Trophoblast cell (in vitro differentiated cells and primary cell): ENCODE data around the gene FSTL3.

Experiments
- DNase-seq, 2 donors: peaks; one replicate each; pipeline ENCODE4 v3.0.0-alpha.2; 2016
- H2AFZ ChIP-seq: 2 replicates; pipeline ENCODE4 v1.6.1; 2013; ENCODE audit warnings: low read length, moderate library complexity, mild to moderate bottlenecking; ENCODE audit not compliant: insufficient read depth, poor library complexity
- H2AK5ac ChIP-seq: 2 replicates; pipeline ENCODE4 v1.6.1; 2013; ENCODE audit warnings: mild to moderate bottlenecking, low read length
- H2BK120ac ChIP-seq: 2 replicates; pipeline ENCODE4 v1.6.1; 2013; ENCODE audit warnings: low read length, mild to moderate bottlenecking, moderate library complexity; ENCODE audit not compliant: insufficient read depth, poor library complexity
- H2BK12ac ChIP-seq: 2 replicates; pipeline ENCODE4 v1.6.1; 2013; ENCODE audit warnings: mild to moderate bottlenecking, low read length, moderate library complexity
- H2BK5ac ChIP-seq: 2 replicates; pipeline ENCODE4 v1.6.1; 2013; ENCODE audit warnings: low read length, low read depth, moderate library complexity, mild to moderate bottlenecking; ENCODE audit not compliant: poor library complexity
- H3K14ac ChIP-seq: 2 replicates; pipeline ENCODE4 v1.6.1; 2013; ENCODE audit warnings: mild to moderate bottlenecking, low read length
- H3K18ac ChIP-seq: 2 replicates; pipeline ENCODE4 v1.6.1; 2013; ENCODE audit warnings: mild to moderate bottlenecking, low read length
- H3K23ac ChIP-seq: 2 replicates; pipeline ENCODE4 v1.6.1; 2013; ENCODE audit warnings: low read length
- H3K27ac ChIP-seq: 2 replicates; pipeline ENCODE4 v1.5.1; 2013; ENCODE audit warnings: low read depth, mild to moderate bottlenecking, inconsistent platforms, low read length, moderate library complexity
- H3K27me3 ChIP-seq: 2 replicates; pipeline ENCODE4 v1.6.1; 2013; ENCODE audit warnings: inconsistent platforms, mild to moderate bottlenecking, low read length, moderate library complexity; ENCODE audit not compliant: insufficient read depth
- H3K36me3 ChIP-seq, 2 experiments: 1 replicate in 1 of 2; 2 replicates in 1 of 2; pipeline ENCODE4 v1.6.1; 2013; ENCODE audit warnings: low read length in 2 of 2, mild to moderate bottlenecking in 2 of 2, moderate library complexity in 1 of 2; ENCODE audit not compliant: insufficient read depth in 2 of 2, control insufficient read depth in 1 of 2
- H3K4ac ChIP-seq: 2 replicates; pipeline ENCODE4 v1.6.1; 2013; ENCODE audit warnings: low read depth, mild to moderate bottlenecking, low read length, moderate library complexity
- H3K4me1 ChIP-seq, 2 experiments: 1 replicate in 1 of 2; 2 replicates in 1 of 2; pipeline ENCODE4 v1.6.1; 2013; ENCODE audit warnings: low read length in 2 of 2, mild to moderate bottlenecking in 2 of 2, moderate library complexity in 1 of 2; ENCODE audit not compliant: insufficient read depth in 2 of 2, control insufficient read depth in 1 of 2
- H3K4me2 ChIP-seq: 2 replicates; pipeline ENCODE4 v1.6.1; 2013; ENCODE audit warnings: inconsistent platforms, mild to moderate bottlenecking, low read length, moderate library complexity
- H3K4me3 ChIP-seq: 2 replicates; pipeline ENCODE4 v1.5.1; 2013; ENCODE audit warnings: mild to moderate bottlenecking, low read depth, low read length, inconsistent platforms
- H3K79me1 ChIP-seq: one replicate; pipeline ENCODE4 v1.6.1; 2013; ENCODE audit warnings: low read length
- H3K79me2 ChIP-seq: 2 replicates; pipeline ENCODE4 v1.6.1; 2013; ENCODE audit warnings: low read length, mild to moderate bottlenecking; ENCODE audit not compliant: control insufficient read depth, insufficient read depth, poor library complexity
- H3K9ac ChIP-seq: 2 replicates; pipeline ENCODE4 v1.6.1; 2013; ENCODE audit warnings: mild to moderate bottlenecking, low read length
- H3K9me3 ChIP-seq: 2 replicates; pipeline ENCODE4 v1.6.1; 2013; ENCODE audit warnings: low read depth, mild to moderate bottlenecking, control low read depth, inconsistent platforms, low read length; ENCODE audit not compliant: insufficient read depth
- H4K12ac ChIP-seq: 2 replicates; pipeline ENCODE4 v1.6.1; 2013; ENCODE audit warnings: low read depth, mild to moderate bottlenecking, low read length, moderate library complexity
- H4K8ac ChIP-seq: 2 replicates; pipeline ENCODE4 v1.6.1; 2013; ENCODE audit warnings: low read depth, mild to moderate bottlenecking, low read length, moderate library complexity
- H4K91ac ChIP-seq: one replicate; pipeline ENCODE4 v1.6.1; 2013; ENCODE audit warnings: low read depth, mild to moderate bottlenecking, low read length, moderate library complexity
- WGBS: extraction: QIAGEN DNeasy Blood & Tissue Kit; methylation state at CpG from one replicate; pipeline ENCODE4 v1.1.7; 2013; ENCODE audit warnings: missing lambda C conversion rate; ENCODE audit not compliant: insufficient read length, insufficient coverage; ENCODE audit errors: extremely low coverage; 5-methylcytosine and 5-hydroxymethylcytosine counted together

Gene FSTL3

GRCh38 chr19:643736-644135, 32.5 kb upstream of the FSTL3 start:
- no peak overlapping the region for H2AK5ac ChIP-seq
- H3K27me3 ChIP-seq = no peaks in the 10 kb centered on the region
- H3K4ac ChIP-seq = no peak overlapping the region
- no peak overlapping the region for H2BK12ac ChIP-seq
- H3K79me1 ChIP-seq = no peaks in the 10 kb centered on the region
- no peak overlapping the region for H3K14ac ChIP-seq
- H3K9me3 ChIP-seq = peaks cover 4% of the 10 kb centered on the region
- H2AFZ ChIP-seq = no peak overlapping the region
- H3K4me3 ChIP-seq = no peak overlapping the region
- no peak overlapping the region for H3K4me2 ChIP-seq
- no peak overlapping the region for H4K12ac ChIP-seq
- H3K27ac ChIP-seq = no peak overlapping the region
- no peak overlapping the region for H2BK120ac ChIP-seq
- no peak for DNase-seq
- H3K9ac ChIP-seq = no peak overlapping the region
- H3K18ac ChIP-seq = no peak overlapping the region
- peaks cover 41 to 49% of the 10 kb centered on the region in 2 experiments for H3K36me3 ChIP-seq
- H3K4me1 ChIP-seq = peaks cover 3 to 7% of the 10 kb centered on the region in 2 experiments
- no CpG with 5 or more reads among the region's 24 CpGs for WGBS
- no peak overlapping the region for H4K91ac ChIP-seq
- H2BK5ac ChIP-seq = no peak overlapping the region
- no peak overlapping the region for H4K8ac ChIP-seq
- no peak overlapping the region for H3K23ac ChIP-seq
- H3K79me2 ChIP-seq = no peaks in the 10 kb centered on the region

- no peak overlapping the region for H3K23ac ChIP-seq
- WGBS = no CpG with 5 or more reads among the region's 28 CpGs
- peaks cover 2% of the 10 kb centered on the region for H3K9me3 ChIP-seq
- no peaks in the 10 kb centered on the region for H3K79me1 ChIP-seq
- H3K36me3 ChIP-seq = peaks cover 47 to 55% of the 10 kb centered on the region in 2 experiments
- H3K79me2 ChIP-seq = no peaks in the 10 kb centered on the region
- no peak overlapping the region for H3K4me3 ChIP-seq
- H2BK12ac ChIP-seq = no peak overlapping the region
- no peak overlapping the region for H3K9ac ChIP-seq
- H3K18ac ChIP-seq = no peak overlapping the region
- H4K91ac ChIP-seq = no peak overlapping the region
- no peak overlapping the region for H3K27ac ChIP-seq
- H4K8ac ChIP-seq = no peak overlapping the region
- H4K12ac ChIP-seq = no peak overlapping the region
- DNase-seq = no peak
- peaks cover 0 to 2% of the 10 kb centered on the region in 2 experiments for H3K4me1 ChIP-seq
- H2BK5ac ChIP-seq = no peak overlapping the region
- no peak overlapping the region for H3K4ac ChIP-seq
- no peak overlapping the region for H2AFZ ChIP-seq
- H2AK5ac ChIP-seq = no peak overlapping the region
- no peak overlapping the region for H3K14ac ChIP-seq
- H2BK120ac ChIP-seq = no peak overlapping the region
- no peak overlapping the region for H3K4me2 ChIP-seq
- H3K27me3 ChIP-seq = no peaks in the 10 kb centered on the region
These were observed 31.8 kb upstream of the FSTL3 start for GRCh38 chr19:644363-644762.

GRCh38 chr19:644789-645188, 31.4 kb upstream of the FSTL3 start:
- no peak overlapping the region for H2BK12ac ChIP-seq
- H3K18ac ChIP-seq = no peak overlapping the region
- no peaks in the 10 kb centered on the region for H3K27me3 ChIP-seq
- H3K14ac ChIP-seq = no peak overlapping the region
- H3K23ac ChIP-seq = no peak overlapping the region
- no peak overlapping the region for H2AFZ ChIP-seq
- H4K12ac ChIP-seq = no peak overlapping the region
- no peak overlapping the region for H4K8ac ChIP-seq
- no peak for DNase-seq
- no peaks in the 10 kb centered on the region for H3K79me2 ChIP-seq
- no peak overlapping the region for H4K91ac ChIP-seq
- H2BK120ac ChIP-seq = no peak overlapping the region
- no peak overlapping the region for H3K4ac ChIP-seq
- H3K27ac ChIP-seq = no peak overlapping the region
- H2BK5ac ChIP-seq = no peak overlapping the region
- H3K4me3 ChIP-seq = peak overlapping the region; percentile 39
- peaks cover 4% of the 10 kb centered on the region for H3K9me3 ChIP-seq
- WGBS = no CpG with 5 or more reads among the region's 14 CpGs
- no peak overlapping the region for H3K9ac ChIP-seq
- H3K36me3 ChIP-seq = peaks cover 51 to 59% of the 10 kb centered on the region in 2 experiments
- H2AK5ac ChIP-seq = no peak overlapping the region
- peaks cover 0 to 2% of the 10 kb centered on the region in 2 experiments for H3K4me1 ChIP-seq
- H3K4me2 ChIP-seq = no peak overlapping the region
- H3K79me1 ChIP-seq = no peaks in the 10 kb centered on the region

GRCh38 chr19:645912-646778, 30.0 kb upstream of the FSTL3 start:
- Histone ChIP-seq H2AK5ac (no peak overlapping the region), H4K91ac (no peak overlapping the region), H3K4ac (no peak overlapping the region), H3K79me1 (no peaks in the 10 kb centered on the region), H3K79me2 (no peaks in the 10 kb centered on the region), H2BK120ac (no peak overlapping the region), H2AFZ (no peak overlapping the region), H2BK5ac (no peak overlapping the region), H3K27ac (no peak overlapping the region), H3K27me3 (no peaks in the 10 kb centered on the region), H3K9me3 (peaks cover 4% of the 10 kb centered on the region), H4K8ac (no peak overlapping the region), H3K36me3 (peaks cover 58 to 67% of the 10 kb centered on the region in 2 experiments), H3K23ac (no peak overlapping the region), H3K4me3 (no peak overlapping the region), H3K4me1 (no peaks in the 10 kb centered on the region), H2BK12ac (no peak overlapping the region), H4K12ac (no peak overlapping the region), H3K18ac (no peak overlapping the region), H3K9ac (no peak overlapping the region), H3K14ac (no peak overlapping the region), H3K4me2 (no peak overlapping the region)
- no CpG with 5 or more reads among the region's 62 CpGs for WGBS
- no peak for DNase-seq
